Tibial nerve (tissue), 3 donors: ENCODE results near the gene GLRA2.

Source experiments
- EP300 ChIP-seq, 2 donors: sonication (generic); formaldehyde crosslinking; IDR thresholded peaks; one replicate each; pipeline ENCODE4 v1.6.1; 2017; ENCODE audit warnings: antibody characterized with exemption in 2 of 2, mild to moderate bottlenecking in 1 of 2
- POLR2A ChIP-seq, 2 donors: fragments of 450-650 bp; IDR thresholded peaks; one replicate each; pipeline ENCODE4 v1.6.1; 2017; ENCODE audit warnings: antibody characterized with exemption in 2 of 2, mild to moderate bottlenecking in 2 of 2, moderate library complexity in 2 of 2

DNA sequence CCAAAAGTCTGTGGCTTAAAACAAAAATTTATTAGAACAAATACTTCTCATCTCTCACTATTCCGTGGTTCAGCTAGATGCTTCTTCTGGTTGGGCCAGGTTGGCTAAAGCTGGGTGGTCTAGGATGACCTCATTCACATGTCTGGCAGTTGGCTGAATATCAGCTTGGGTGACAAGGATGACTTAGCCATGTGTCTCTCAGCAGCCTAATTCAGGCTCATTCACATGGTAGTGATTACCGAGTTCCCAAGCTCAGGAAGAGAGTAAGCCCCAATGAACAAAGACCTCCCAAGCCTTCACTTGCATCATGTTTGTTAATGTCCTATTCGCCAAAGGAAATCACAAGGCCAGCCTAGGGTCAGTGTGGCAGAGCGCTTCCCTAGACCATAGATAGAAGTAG, 224.1 kb downstream of the GLRA2 start:
- TF ChIP-seq EP300 (IDR thresholded peaks at IDR 0.05) (no peak), POLR2A (IDR thresholded peaks at IDR 0.05) (no peak)
